ENCODE measurements around the gene MT1M. TPM values are rescaled to one million over a fixed set of nuclear protein-coding genes. Genes with fewer than 3 reads are reported as not detected.

MT1M gene
- total RNA-seq = 0.82 TPM in 1 of 2 replicates, not detected in the other

GRCh38 chr16:56632156-56632847 is at the start of gene MT1M:
MT1M (plus strand) TSS chr16:56632659; CDS start chr16:56632732, 73 bp downstream.

GRCh38 chr16:56589141-56590039 is 43.1 kb upstream of the MT1M start, which contains the start of gene MT3:
MT3 (plus strand) TSS chr16:56589528; CDS start chr16:56589591, 63 bp downstream.

GRCh38 chr16:56608043-56608875 is 24.2 kb upstream of the MT1M start, which contains the start of gene MT2A:
MT2A (plus strand) TSS chr16:56608584; CDS start chr16:56608656, 72 bp downstream.

GRCh38 chr16:56625140-56625942 is 7.1 kb upstream of the MT1M start, which contains the start of gene MT1E:
MT1E (plus strand) TSS chr16:56625781; CDS start chr16:56625852, 71 bp downstream.

GRCh38 chr16:56637814-56638750 is 5.6 kb downstream of the MT1M start, which contains the start of gene MT1A:
MT1A (plus strand) TSS chr16:56638666; CDS start chr16:56638739, 73 bp downstream.

GRCh38 chr16:56651586-56651985 is 19.1 kb downstream of the MT1M start, which contains the start of gene MT1B:
MT1B (plus strand) TSS chr16:56651886; CDS start chr16:56651954, 68 bp downstream.

GRCh38 chr16:56657555-56658326 is 25.3 kb downstream of the MT1M start, which contains the start of gene MT1F:
MT1F (plus strand) TSS chr16:56657959; CDS start chr16:56658059, 100 bp downstream.

GRCh38 chr16:56667581-56668571 is 35.4 kb downstream of the MT1M start, which contains the start of gene MT1G:
MT1G (minus strand) TSS chr16:56668065; CDS start chr16:56667993, 72 bp downstream.

GRCh38 chr16:56669005-56669839 is 36.8 kb downstream of the MT1M start, which contains the start of gene MT1H:
MT1H (plus strand) TSS chr16:56669814; CDS start chr16:56669885, 71 bp downstream.

GRCh38 chr16:56681939-56682702 is 49.7 kb downstream of the MT1M start, which contains the start of gene MT1X:
MT1X (plus strand) TSS chr16:56682470; CDS start chr16:56682541, 71 bp downstream.

Other genes starting within 250 kb of the MT1M start
- 110 and 122 TPM in 2 replicates for gene AMFR, start 207.1 kb upstream of the MT1M start, total RNA-seq
- gene NUDT21, start 181.3 kb upstream of the MT1M start, total RNA-seq = 26.3 and 56.8 TPM in 2 replicates
- 19.8 and 38.9 TPM in 2 replicates for gene OGFOD1, start 181.1 kb upstream of the MT1M start, total RNA-seq
- 32.9 and 64.7 TPM in 2 replicates for gene BBS2, start 112.6 kb upstream of the MT1M start, total RNA-seq
- not detected in 2 replicates for gene MT4, start 67.6 kb upstream of the MT1M start, total RNA-seq
- not detected in 2 replicates for gene MT3, start 43.1 kb upstream of the MT1M start, total RNA-seq
- gene MT2A, start 24.1 kb upstream of the MT1M start, total RNA-seq = 54.8 and 134 TPM in 2 replicates
- gene MT1E, start 6.9 kb upstream of the MT1M start, total RNA-seq = 113 and 154 TPM in 2 replicates
- 7.5 TPM in 1 of 2 replicates, not detected in the other for gene MT1A, start 6.0 kb downstream of the MT1M start, total RNA-seq
- not detected in 2 replicates for gene MT1B, start 19.2 kb downstream of the MT1M start, total RNA-seq
- 2.0 TPM in 1 of 2 replicates, not detected in the other for gene MT1F, start 25.3 kb downstream of the MT1M start, total RNA-seq
- 0.70 and 7.8 TPM in 2 replicates for gene MT1G, start 35.4 kb downstream of the MT1M start, total RNA-seq
- gene MT1H, start 37.2 kb downstream of the MT1M start, total RNA-seq = not detected in 2 replicates
- gene MT1X, start 49.8 kb downstream of the MT1M start, total RNA-seq = 87.8 and 526 TPM in 2 replicates
- 23.4 and 23.7 TPM in 2 replicates for gene NUP93, start 97.5 kb downstream of the MT1M start, total RNA-seq
- gene SLC12A3, start 232.5 kb downstream of the MT1M start, total RNA-seq = not detected in 2 replicates

All from pericardium fibroblast (primary cell).